HL-60 (cell line): Measurements from ENCODE around the gene HOXB3.

Experiments
- GABPA ChIP-seq: IDR thresholded peaks from 2 replicates; pipeline ENCODE4 v1.6.1; 2012; ENCODE audit warnings: low read depth
- POLR2AphosphoS5 ChIP-seq: IDR thresholded peaks from 2 replicates; pipeline ENCODE4 v1.6.1; 2012; ENCODE audit warnings: low read depth
- SPI1 ChIP-seq: IDR thresholded peaks from 2 replicates; pipeline ENCODE4 v1.6.1; 2012; ENCODE audit warnings: low read depth, mild to moderate bottlenecking, borderline replicate concordance
- TF ChIP-seq, protein P1 (sequence below): IDR thresholded peaks from one replicate; pipeline ENCODE4 v1.5.1; 2011; ENCODE audit warnings: low read length, control low read depth, inconsistent platforms; ENCODE audit not compliant: insufficient read depth

DNA sequence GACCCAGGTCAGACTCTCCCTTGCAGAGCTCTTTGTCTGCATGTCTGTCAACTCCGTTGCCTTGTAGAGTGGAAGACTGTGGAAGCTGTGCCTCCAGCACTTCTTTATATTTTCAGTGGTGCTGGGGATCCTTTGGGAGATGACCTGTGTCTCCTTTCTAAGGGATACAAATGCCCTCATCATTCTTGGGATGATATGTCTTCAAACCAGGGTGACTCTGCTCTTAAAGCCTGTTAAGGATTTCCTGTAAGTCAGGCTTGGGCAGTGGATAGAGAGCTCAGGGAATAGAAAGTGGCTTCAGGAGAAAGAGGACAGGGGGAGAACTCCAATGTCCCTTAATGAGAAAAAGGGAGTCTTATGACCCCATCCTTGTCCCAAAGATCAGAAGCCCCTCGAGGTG, 1.5 kb downstream of the HOXB3 start:
- no peak for TF ChIP-seq GABPA
- no peak for TF ChIP-seq POLR2AphosphoS5
- TF ChIP-seq, protein P1, sequence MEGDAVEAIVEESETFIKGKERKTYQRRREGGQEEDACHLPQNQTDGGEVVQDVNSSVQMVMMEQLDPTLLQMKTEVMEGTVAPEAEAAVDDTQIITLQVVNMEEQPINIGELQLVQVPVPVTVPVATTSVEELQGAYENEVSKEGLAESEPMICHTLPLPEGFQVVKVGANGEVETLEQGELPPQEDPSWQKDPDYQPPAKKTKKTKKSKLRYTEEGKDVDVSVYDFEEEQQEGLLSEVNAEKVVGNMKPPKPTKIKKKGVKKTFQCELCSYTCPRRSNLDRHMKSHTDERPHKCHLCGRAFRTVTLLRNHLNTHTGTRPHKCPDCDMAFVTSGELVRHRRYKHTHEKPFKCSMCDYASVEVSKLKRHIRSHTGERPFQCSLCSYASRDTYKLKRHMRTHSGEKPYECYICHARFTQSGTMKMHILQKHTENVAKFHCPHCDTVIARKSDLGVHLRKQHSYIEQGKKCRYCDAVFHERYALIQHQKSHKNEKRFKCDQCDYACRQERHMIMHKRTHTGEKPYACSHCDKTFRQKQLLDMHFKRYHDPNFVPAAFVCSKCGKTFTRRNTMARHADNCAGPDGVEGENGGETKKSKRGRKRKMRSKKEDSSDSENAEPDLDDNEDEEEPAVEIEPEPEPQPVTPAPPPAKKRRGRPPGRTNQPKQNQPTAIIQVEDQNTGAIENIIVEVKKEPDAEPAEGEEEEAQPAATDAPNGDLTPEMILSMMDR: no peak
- no peak for TF ChIP-seq SPI1
